Tibial nerve (tissue), 4 donors: ENCODE measurements around the gene HIPK2. TPM values are rescaled to one million over a fixed set of nuclear protein-coding genes. Genes with fewer than 3 reads are reported as not detected.
A peak's percentile ranks its signal among the peaks of the same experiment; 100 is the strongest.

Source experiments
- DNase-seq, 2 donors: peaks; one replicate each; pipeline ENCODE4 v3.0.0-alpha.2; 2019; ENCODE audit warnings: low spot score in 2 of 2
- H3K27ac ChIP-seq, 4 donors: fragments of 200-600 bp; sonication (generic) in 3 of 4; one replicate each; pipeline ENCODE4 v1.5.1; 2017 to 2019; ENCODE audit warnings: mild to moderate bottlenecking in 1 of 4
- H3K27me3 ChIP-seq, 2 donors: fragments of 200-600 bp; sonication (generic) in 1 of 2; one replicate each; pipeline versions ENCODE4 v1.5.1 to v1.6.0; 2017 to 2019
- H3K36me3 ChIP-seq, 3 donors: fragments of 200-600 bp; sonication (generic); one replicate each; pipeline ENCODE4 v1.5.1; 2018 to 2019
- H3K4me1 ChIP-seq, 4 donors: fragments of 200-600 bp; sonication (generic) in 3 of 4; one replicate each; pipeline ENCODE4 v1.5.1; 2017 to 2019
- H3K4me3 ChIP-seq, 4 donors: fragments of 200-600 bp; sonication (generic) in 3 of 4; one replicate each; pipeline ENCODE4 v1.5.1; 2017 to 2019; ENCODE audit warnings: mild to moderate bottlenecking in 1 of 4, moderate library complexity in 1 of 4
- H3K9me3 ChIP-seq, 4 donors: fragments of 200-600 bp; sonication (generic) in 3 of 4; one replicate each; pipeline ENCODE4 v1.5.1; 2017 to 2019
- CTCF ChIP-seq, 5 experiments: fragments of 200-600 bp in 3 of 5; fragments of 450-650 bp in 2 of 5; sonication (generic) in 3 of 5; IDR thresholded peaks; one replicate each; pipeline ENCODE4 v1.5.1; 2016 to 2019; ENCODE audit warnings: antibody characterized with exemption in 5 of 5, mild to moderate bottlenecking in 3 of 5, moderate library complexity in 2 of 5
- EP300 ChIP-seq, 2 donors: sonication (generic); formaldehyde crosslinking; IDR thresholded peaks; one replicate each; pipeline ENCODE4 v1.6.1; 2017; ENCODE audit warnings: antibody characterized with exemption in 2 of 2, mild to moderate bottlenecking in 1 of 2
- POLR2A ChIP-seq, 2 donors: fragments of 450-650 bp; IDR thresholded peaks; one replicate each; pipeline ENCODE4 v1.6.1; 2017; ENCODE audit warnings: antibody characterized with exemption in 2 of 2, mild to moderate bottlenecking in 2 of 2, moderate library complexity in 2 of 2
- WGBS, 2 donors: methylation state at CpG; one replicate each; pipeline ENCODE4 v1.1.5; 2018; 5-methylcytosine and 5-hydroxymethylcytosine counted together
- total RNA-seq, 4 donors: library from RNA; depleted of rRNA; stranded (reverse); fragments of >200 nt; gene quantifications; one replicate each; pipeline ENCODE4 v1.1.0, GENCODE V29; 2016

HIPK2 gene
- total RNA-seq, 4 donors from 2014 or later, result 24.9 to 41.1 (median 29.7) TPM

GRCh38 chr7:139647085-139647484, 130.7 kb downstream of the HIPK2 start:
- TF ChIP-seq EP300 (IDR thresholded peaks at IDR 0.05) (no peak), POLR2A (IDR thresholded peaks at IDR 0.05) (no peak), CTCF (IDR thresholded peaks at IDR 0.05) (no peak)
- H3K27me3 ChIP-seq, result no peaks in the 10 kb centered on the region
- H3K4me3 ChIP-seq, result no peak overlapping the region
- H3K27ac ChIP-seq, result peak overlapping the region; percentile 5 to 61 (median 36)
- H3K4me1 ChIP-seq, result peaks cover 0 to 45% (median 23%) of the 10 kb centered on the region in 4 donors
- no peaks in the 10 kb centered on the region for H3K36me3 ChIP-seq
- no peaks in the 10 kb centered on the region for H3K9me3 ChIP-seq
- no peak for DNase-seq
- 62 to 71% methylated on average over 4 of the region's 4 CpGs for WGBS, 2 donors

GRCh38 chr7:139646566-139646965, 131.2 kb downstream of the HIPK2 start:
- TF ChIP-seq POLR2A (IDR thresholded peaks at IDR 0.05), result no peak
- TF ChIP-seq CTCF (IDR thresholded peaks at IDR 0.05), result no peak
- no peak for TF ChIP-seq EP300 (IDR thresholded peaks at IDR 0.05)
- Histone ChIP-seq H3K27me3 (no peaks in the 10 kb centered on the region), H3K27ac (peak overlapping the region; percentile 5 to 61 (median 36)), H3K4me1 (peaks cover 0 to 40% (median 18%) of the 10 kb centered on the region in 4 donors), H3K36me3 (peaks cover 0 to under 1% (median 0%) of the 10 kb centered on the region in 3 donors), H3K9me3 (no peaks in the 10 kb centered on the region), H3K4me3 (no peak overlapping the region)
- 69 to 72% methylated on average over 4 of the region's 4 CpGs for WGBS, 2 donors
- no peak for DNase-seq

GRCh38 chr7:139645572-139646523, 131.9 kb downstream of the HIPK2 start:
- WGBS, 2 donors, result 58 to 59% methylated on average over 19 of the region's 19 CpGs
- H3K27ac ChIP-seq, result peak overlapping the region in 1 of 4 donors; percentile 58
- TF ChIP-seq CTCF (IDR thresholded peaks at IDR 0.05), result peak; percentile 82 to 93 (median 89)
- TF ChIP-seq EP300 (IDR thresholded peaks at IDR 0.05), result peak in 1 of 2 donors; percentile 44
- TF ChIP-seq POLR2A (IDR thresholded peaks at IDR 0.05), result no peak
- no peak overlapping the region for H3K4me3 ChIP-seq
- H3K27me3 ChIP-seq, result no peaks in the 10 kb centered on the region
- no peaks in the 10 kb centered on the region for H3K9me3 ChIP-seq
- peak; percentile 62 to 82 for DNase-seq
- peaks cover 0 to 3% (median 0%) of the 10 kb centered on the region in 3 donors for H3K36me3 ChIP-seq
- peaks cover 0 to 39% (median 17%) of the 10 kb centered on the region in 4 donors for H3K4me1 ChIP-seq

GRCh38 chr7:139643951-139644585, 133.7 kb downstream of the HIPK2 start:
- DNase-seq, result no peak
- H3K4me1 ChIP-seq, result peaks cover 0 to 30% (median 15%) of the 10 kb centered on the region in 4 donors
- H3K36me3 ChIP-seq, result peaks cover 0 to 3% (median 0%) of the 10 kb centered on the region in 3 donors
- H3K4me3 ChIP-seq, result no peak overlapping the region
- TF ChIP-seq POLR2A (IDR thresholded peaks at IDR 0.05) (no peak), CTCF (IDR thresholded peaks at IDR 0.05) (no peak), EP300 (IDR thresholded peaks at IDR 0.05) (no peak)
- H3K27ac ChIP-seq, result no peak overlapping the region
- no peaks in the 10 kb centered on the region for H3K9me3 ChIP-seq
- no peaks in the 10 kb centered on the region for H3K27me3 ChIP-seq
- WGBS, 2 donors, result 80 to 84% methylated on average over 6 of the region's 6 CpGs
